Pancreas (tissue), 10 donors: Measurements from ENCODE around the gene DPM2. TPM values are rescaled to one million over a fixed set of nuclear protein-coding genes. Genes with fewer than 3 reads are reported as not detected.

Experiments used
- ATAC-seq, 4 donors: fragments of 200-7000 bp; cut with Tn5 transposase; one replicate each; pipeline versions ENCODE4 v1.8.0 to v1.9.1; 2020; ENCODE audit warnings: mild to moderate bottlenecking in 4 of 4, moderate library complexity in 4 of 4
- DNase-seq, 6 donors: peaks; one replicate each; pipeline ENCODE4 v3.0.0-alpha.2; 2020
- FAIRE-seq: peaks from 2 replicates; lab custom pipeline; 2012; peaks lifted over from hg19 to GRCh38; lab: Jason Lieb, UNC
- H3K27ac ChIP-seq, 4 donors: fragments of 200-600 bp; sonication (generic); 1 replicate in 3 of 4; 2 replicates in 1 of 4; pipeline versions ENCODE4 v1.5.0 to v1.8.0; 2020
- H3K27me3 ChIP-seq, 4 donors: fragments of 200-600 bp; one replicate each; pipeline ENCODE4 v1.8.0; 2021
- H3K36me3 ChIP-seq, 3 donors: fragments of 200-600 bp; sonication (generic) in 1 of 3; one replicate each; pipeline versions ENCODE4 v1.5.0 to v1.8.0; 2020 to 2021
- H3K4me1 ChIP-seq, 3 donors: fragments of 200-600 bp; one replicate each; pipeline ENCODE4 v1.8.0; 2021
- H3K4me3 ChIP-seq, 4 donors: fragments of 200-600 bp; sonication (generic) in 2 of 4; one replicate each; pipeline versions ENCODE4 v1.5.0 to v1.8.0; 2020 to 2021
- H3K9me3 ChIP-seq, 4 donors: fragments of 200-600 bp; one replicate each; pipeline ENCODE4 v1.8.0; 2021
- CTCF ChIP-seq, 4 donors: fragments of 200-600 bp; sonication (generic) in 3 of 4; IDR thresholded peaks; one replicate each; pipeline versions ENCODE4 v1.5.0 to v1.8.0; 2021; ENCODE audit warnings: antibody characterized with exemption in 4 of 4
- WGBS, 2 donors: extraction: QIAGEN DNeasy Blood & Tissue Kit; methylation state at CpG; one replicate each; pipeline ENCODE4 v1.1.7; 2013; 5-methylcytosine and 5-hydroxymethylcytosine counted together
- intact Hi-C, 3 donors: fragments of 100-400 bp; cut with DNase I; formaldehyde crosslinking; loops; one replicate each; pipeline versions ENCODE4 v1.11.1 to v1.14.2; 2022
- polyA plus RNA-seq, 2 donors: library from polyadenylated mRNA; stranded (reverse); fragments of 200-250 nt; gene quantifications; one replicate each; pipeline ENCODE4 v1.2.3, GENCODE V29; 2013
- total RNA-seq, 6 donors: library from RNA; stranded (reverse); fragmentation: NEBNext Ultra II Directional in 4 of 6; extraction: Animal tissue kit (Norgen Biotek cat#: 25700) in 4 of 6; gene quantifications; one replicate each; pipeline versions ENCODE4 v1.2.1 to v1.2.4, GENCODE V29; 2021 to 2023
- donor health status: healthy with polysubstance abuse.
- donor health status: DM: no; HTN: no; CAD: no; lungs with moderate emphysema.
- donor health status: DM: no; HTN: no; CAD: no.
- donor health status: control.
- donor health status: control.
- donor health status: Bipolar disorder and iron deficiency.
- donor health status: DM: yes; HTN: yes; CAD: no.
- donor health status: DM: no; HTN: no; CAD: no.
- donor health status: DM: no; HTN: no; CAD: no.
- donor health status: DM: yes; HTN: yes; CAD: no.

DPM2 gene
- total and polyA plus RNA-seq, 8 donors, result 19.6 to 56.8 (median 27.8) TPM

DNA sequence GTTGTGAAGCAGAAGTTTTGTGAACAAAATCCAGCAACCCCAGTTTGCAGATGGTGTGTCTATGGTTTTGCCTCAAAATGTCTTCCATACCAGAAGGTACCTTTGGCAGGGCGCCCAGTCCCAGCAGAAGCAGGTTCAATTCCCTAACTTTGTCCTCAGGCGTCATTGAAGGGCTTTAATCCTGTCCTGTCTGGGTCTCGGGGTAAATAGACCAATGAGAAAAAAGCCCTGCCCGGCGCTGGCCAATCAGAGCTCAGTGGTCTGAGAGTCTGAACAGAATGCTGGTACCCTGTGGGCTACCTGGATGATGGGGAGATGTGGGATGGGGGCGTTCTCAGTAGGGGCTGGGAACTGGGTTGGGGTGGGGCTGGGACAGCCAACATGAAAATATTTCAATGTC lies 14.6 kb downstream of the DPM2 start:
- no peaks in the 10 kb centered on the region for H3K27me3 ChIP-seq
- H3K4me3 ChIP-seq, result no peak overlapping the region
- H3K9me3 ChIP-seq, result no peaks in the 10 kb centered on the region
- TF ChIP-seq CTCF (IDR thresholded peaks at IDR 0.05), result no peak
- WGBS, 2 donors, result 62 to 68% methylated on average over 6 of the region's 6 CpGs
- FAIRE-seq (no peak), DNase-seq (peak in 1 of 6 donors; percentile 35), ATAC-seq (no peak)
- H3K27ac ChIP-seq, result no peak overlapping the region
- intact Hi-C loops, result loop anchor here in 2 of 3 donors (5.0 to 10.0 kb wide), 3 partner anchors 186 to 336 kb away; partner anchors contain the start of gene TOR2A (in 1 of the 2)
- no peaks in the 10 kb centered on the region for H3K36me3 ChIP-seq
- H3K4me1 ChIP-seq, result peaks cover 0 to 26% (median 4%) of the 10 kb centered on the region in 3 donors

DNA sequence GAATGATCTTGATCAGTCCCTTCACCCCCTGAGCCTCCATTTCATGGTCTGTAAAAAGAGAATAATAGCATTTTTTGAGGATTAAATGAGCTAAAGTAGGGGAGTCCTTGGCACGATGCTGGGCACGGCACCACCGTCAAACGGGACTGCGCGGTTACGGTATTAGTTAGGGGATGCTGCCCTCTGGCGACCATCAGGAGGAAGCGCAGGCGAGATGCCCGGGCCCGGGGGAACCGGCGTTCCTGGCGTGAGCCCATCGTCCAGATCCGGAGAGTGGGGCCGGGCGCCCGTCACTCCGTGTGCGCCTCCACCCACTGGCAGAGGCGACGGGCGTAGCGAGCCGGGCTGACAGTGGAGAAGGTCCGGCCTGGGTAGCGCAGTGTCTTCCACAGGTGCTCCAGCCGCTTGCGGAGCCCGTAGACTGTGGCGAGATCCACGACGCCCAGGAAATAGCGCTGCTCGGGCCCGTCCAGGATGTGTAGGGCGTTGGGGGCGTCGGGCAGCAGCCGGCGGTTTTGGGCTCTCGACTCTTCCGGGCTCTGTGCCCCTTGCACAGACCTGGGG lies 16.0 kb downstream of the DPM2 start:
- intact Hi-C loops, result loop anchor here in 2 of 3 donors (5.0 to 10.0 kb wide), 3 partner anchors 184 to 334 kb away; partner anchors contain the start of gene TOR2A (in 1 of the 2)
- H3K9me3 ChIP-seq, result no peaks in the 10 kb centered on the region
- no peaks in the 10 kb centered on the region for H3K36me3 ChIP-seq
- peak overlapping the region in 1 of 4 donors; percentile 17 for H3K4me3 ChIP-seq
- WGBS, 2 donors, result 5 to 8% methylated on average over 37 to 45 of the region's 45 CpGs
- DNase-seq, result peak in 4 of 6 donors; percentile 75 to 92 (median 86)
- H3K4me1 ChIP-seq, result peaks cover 0 to 28% (median 0%) of the 10 kb centered on the region in 3 donors
- FAIRE-seq, result no peak
- TF ChIP-seq CTCF (IDR thresholded peaks at IDR 0.05), result peak; percentile 85 to 98 (median 95)
- ATAC-seq, result peak in 3 of 4 donors; percentile 45 to 57 (median 52)
- H3K27me3 ChIP-seq, result no peaks in the 10 kb centered on the region
- no peak overlapping the region for H3K27ac ChIP-seq

GRCh38 chr9:127920794-127921193 lies 16.9 kb downstream of the DPM2 start:
- Histone ChIP-seq H3K27me3 (no peaks in the 10 kb centered on the region), H3K36me3 (no peaks in the 10 kb centered on the region), H3K9me3 (no peaks in the 10 kb centered on the region), H3K4me3 (no peak overlapping the region), H3K27ac (no peak overlapping the region), H3K4me1 (peaks cover 0 to 31% (median under 1%) of the 10 kb centered on the region in 3 donors)
- 74 to 76% methylated on average over 7 of the region's 7 CpGs for WGBS, 2 donors
- TF ChIP-seq CTCF (IDR thresholded peaks at IDR 0.05), result no peak
- FAIRE-seq (no peak), DNase-seq (no peak), ATAC-seq (no peak)
- intact Hi-C loops, result loop anchor here in 2 of 3 donors (5.0 to 10.0 kb wide), 3 partner anchors 183 to 333 kb away; partner anchors contain the start of gene TOR2A (in 1 of the 2)

- peak; percentile 5 to 56 (median 32) for ATAC-seq
- Histone ChIP-seq H3K4me3 (no peak overlapping the region), H3K9me3 (no peaks in the 10 kb centered on the region), H3K27ac (peak overlapping the region in 2 of 4 donors; percentile 10 to 58), H3K27me3 (no peaks in the 10 kb centered on the region), H3K4me1 (peaks cover 5 to 40% (median 9%) of the 10 kb centered on the region in 3 donors), H3K36me3 (no peaks in the 10 kb centered on the region)
- intact Hi-C loops, result no loop called here
- FAIRE-seq, result no peak
- DNase-seq, result peak; percentile 70 to 90 (median 75)
- TF ChIP-seq CTCF (IDR thresholded peaks at IDR 0.05), result no peak
- WGBS, 2 donors, result 42 to 47% methylated on average over 8 of the region's 8 CpGs
Observed at GRCh38 chr9:127919253-127919815, 18.3 kb downstream of the DPM2 start.
